Measurements from ENCODE around the gene RHPN2. TPM values are rescaled to one million over a fixed set of nuclear protein-coding genes. Genes with fewer than 3 reads are reported as not detected.
"Not testable (repeated sequence)": the region's sequence is repeated elsewhere in the genome, so short reads cannot be mapped to it uniquely, and the experiment has no call there.

The RHPN2 gene
- total and polyA plus RNA-seq, 4 experiments from 2014 or later: 0.14 to 0.22 (median 0.20) TPM; not detected in 1

GRCh38 chr19:33026602-33027001, 38.1 kb downstream of the RHPN2 start:
- CTCF ChIA-PET (ENCODE audit: partially characterized antibody): interaction anchor here (0.7 kb wide), 1 partner anchor 51 kb away, joined by 3 read pairs; no protein-coding TSS in a partner anchor
- H3K27ac Mint-ChIP-seq: not testable (repeated sequence)

GRCh38 chr19:33025468-33026238, 39.0 kb downstream of the RHPN2 start:
- H3K4me1 ChIP-seq (ENCODE audit: insufficient read depth, low read length); H3K4me1 Mint-ChIP-seq; H3K27me3 ChIP-seq (ENCODE audit: insufficient read depth, low read length); H3K27ac Mint-ChIP-seq; intact Hi-C loops (cut with micrococcal nuclease); H3K27me3 Mint-ChIP-seq; H3K36me3 ChIP-seq (ENCODE audit: insufficient read depth, low read length); H3K4me3 ChIP-seq (ENCODE audit: low read length in 2 of 2); H3K27ac ChIP-seq (ENCODE audit: low read depth, low read length); POLR2A ChIA-PET (ENCODE audit: partially characterized antibody); H3K36me3 Mint-ChIP-seq; H3K4me3 Mint-ChIP-seq; DNase-seq; H3K9me3 ChIP-seq (ENCODE audit: control insufficient read depth in 1 of 2, low read length in 2 of 2): not testable (repeated sequence)
- H3K9me3 Mint-ChIP-seq: peaks cover 0 to 28% (median 11%) of the 10 kb centered on the region in 8 donors
- CTCF ChIA-PET (ENCODE audit: partially characterized antibody): interaction anchor here (0.7 kb wide), 1 partner anchor 50 kb away, joined by 3 read pairs; no protein-coding TSS in a partner anchor

More at GRCh38 chr19:33026602-33027001, 38.1 kb downstream of the RHPN2 start:
- peaks cover 0 to 30% (median 11%) of the 10 kb centered on the region in 8 donors for H3K9me3 Mint-ChIP-seq
- H3K4me3 ChIP-seq (ENCODE audit: low read length in 2 of 2); DNase-seq; H3K4me3 Mint-ChIP-seq; intact Hi-C loops (cut with micrococcal nuclease); H3K27me3 ChIP-seq (ENCODE audit: insufficient read depth, low read length); H3K27ac ChIP-seq (ENCODE audit: low read depth, low read length); H3K4me1 Mint-ChIP-seq; H3K36me3 ChIP-seq (ENCODE audit: insufficient read depth, low read length); H3K4me1 ChIP-seq (ENCODE audit: insufficient read depth, low read length); POLR2A ChIA-PET (ENCODE audit: partially characterized antibody); H3K9me3 ChIP-seq (ENCODE audit: control insufficient read depth in 1 of 2, low read length in 2 of 2); H3K36me3 Mint-ChIP-seq; H3K27me3 Mint-ChIP-seq: not testable (repeated sequence)

- Mint-ChIP-seq H3K36me3 (peaks cover 0 to 3% of the 10 kb centered on the region in 2 donors), H3K27me3 (peaks cover 0 to 2% of the 10 kb centered on the region in 2 donors), H3K9me3 (peaks cover 0 to 24% (median 9%) of the 10 kb centered on the region in 8 donors), H3K4me3 (no peak overlapping the region), H3K27ac (no peak overlapping the region), H3K4me1 (no peaks in the 10 kb centered on the region)
- POLR2A ChIA-PET (ENCODE audit: partially characterized antibody): no interaction called here
- H3K9me3 ChIP-seq (ENCODE audit: control insufficient read depth in 1 of 2, low read length in 2 of 2): no peaks in the 10 kb centered on the region
- no peaks in the 10 kb centered on the region for H3K4me1 ChIP-seq (ENCODE audit: insufficient read depth, low read length)
- DNase-seq: no peak
- H3K4me3 ChIP-seq (ENCODE audit: low read length in 2 of 2): no peak overlapping the region
- intact Hi-C loops (cut with micrococcal nuclease): no loop called here
- CTCF ChIA-PET (ENCODE audit: partially characterized antibody): no interaction called here
- H3K27ac ChIP-seq (ENCODE audit: low read depth, low read length): no peak overlapping the region
- no peaks in the 10 kb centered on the region for H3K27me3 ChIP-seq (ENCODE audit: insufficient read depth, low read length)
- H3K36me3 ChIP-seq (ENCODE audit: insufficient read depth, low read length): no peaks in the 10 kb centered on the region
Observed at GRCh38 chr19:33024398-33024797, 40.3 kb downstream of the RHPN2 start.

- H3K9me3 Mint-ChIP-seq: peaks cover 0 to 8% (median under 1%) of the 10 kb centered on the region in 8 donors
- no peaks in the 10 kb centered on the region for H3K4me1 Mint-ChIP-seq
- no peak for DNase-seq
- CTCF ChIA-PET (ENCODE audit: partially characterized antibody): no interaction called here
- no peaks in the 10 kb centered on the region for H3K36me3 Mint-ChIP-seq
- Histone ChIP-seq H3K27me3 (ENCODE audit: insufficient read depth, low read length) (no peaks in the 10 kb centered on the region), H3K36me3 (ENCODE audit: insufficient read depth, low read length) (no peaks in the 10 kb centered on the region), H3K4me1 (ENCODE audit: insufficient read depth, low read length) (no peaks in the 10 kb centered on the region), H3K27ac (ENCODE audit: low read depth, low read length) (no peak overlapping the region), H3K4me3 (ENCODE audit: low read length in 2 of 2) (no peak overlapping the region), H3K9me3 (ENCODE audit: control insufficient read depth in 1 of 2, low read length in 2 of 2) (no peaks in the 10 kb centered on the region)
- POLR2A ChIA-PET (ENCODE audit: partially characterized antibody): no interaction called here
- peaks cover 0 to 2% of the 10 kb centered on the region in 2 donors for H3K27me3 Mint-ChIP-seq
- H3K4me3 Mint-ChIP-seq: no peak overlapping the region
- intact Hi-C loops (cut with micrococcal nuclease): no loop called here
- H3K27ac Mint-ChIP-seq: no peak overlapping the region
Observed at GRCh38 chr19:33022472-33023116, 42.1 kb downstream of the RHPN2 start.

GRCh38 chr19:33010891-33011290, 53.8 kb downstream of the RHPN2 start:
- intact Hi-C loops (cut with micrococcal nuclease); H3K4me1 Mint-ChIP-seq; CTCF ChIA-PET (ENCODE audit: partially characterized antibody); H3K9me3 Mint-ChIP-seq; DNase-seq; POLR2A ChIA-PET (ENCODE audit: partially characterized antibody); H3K4me1 ChIP-seq (ENCODE audit: insufficient read depth, low read length); H3K27ac ChIP-seq (ENCODE audit: low read depth, low read length); H3K27me3 ChIP-seq (ENCODE audit: insufficient read depth, low read length); H3K4me3 ChIP-seq (ENCODE audit: low read length in 2 of 2); H3K36me3 Mint-ChIP-seq; H3K36me3 ChIP-seq (ENCODE audit: insufficient read depth, low read length); H3K27me3 Mint-ChIP-seq; H3K27ac Mint-ChIP-seq; H3K9me3 ChIP-seq (ENCODE audit: control insufficient read depth in 1 of 2, low read length in 2 of 2); H3K4me3 Mint-ChIP-seq: not testable (repeated sequence)

GRCh38 chr19:33008738-33009137, 56.0 kb downstream of the RHPN2 start:
- H3K36me3 Mint-ChIP-seq: no peaks in the 10 kb centered on the region
- no peaks in the 10 kb centered on the region for H3K36me3 ChIP-seq (ENCODE audit: insufficient read depth, low read length)
- no peaks in the 10 kb centered on the region for H3K27me3 ChIP-seq (ENCODE audit: insufficient read depth, low read length)
- no peaks in the 10 kb centered on the region for H3K9me3 Mint-ChIP-seq
- intact Hi-C loops (cut with micrococcal nuclease): no loop called here
- no peaks in the 10 kb centered on the region for H3K4me1 ChIP-seq (ENCODE audit: insufficient read depth, low read length)
- ChIA-PET CTCF (ENCODE audit: partially characterized antibody) (no interaction called here), POLR2A (ENCODE audit: partially characterized antibody) (no interaction called here)
- peaks cover 0 to 1% of the 10 kb centered on the region in 2 donors for H3K27me3 Mint-ChIP-seq
- no peaks in the 10 kb centered on the region for H3K9me3 ChIP-seq (ENCODE audit: control insufficient read depth in 1 of 2, low read length in 2 of 2)
- H3K4me1 Mint-ChIP-seq: no peaks in the 10 kb centered on the region
- DNase-seq: no peak
- H3K27ac Mint-ChIP-seq: no peak overlapping the region
- no peak overlapping the region for H3K4me3 ChIP-seq (ENCODE audit: low read length in 2 of 2)
- H3K4me3 Mint-ChIP-seq: no peak overlapping the region
- H3K27ac ChIP-seq (ENCODE audit: low read depth, low read length): no peak overlapping the region

- ChIA-PET POLR2A (ENCODE audit: partially characterized antibody) (no interaction called here), CTCF (ENCODE audit: partially characterized antibody) (no interaction called here)
- no peaks in the 10 kb centered on the region for H3K27me3 ChIP-seq (ENCODE audit: insufficient read depth, low read length)
- Mint-ChIP-seq H3K4me1 (peaks cover 4 to 5% (median 5%) of the 10 kb centered on the region in 4 donors), H3K27me3 (no peaks in the 10 kb centered on the region), H3K4me3 (no peak overlapping the region), H3K36me3 (no peaks in the 10 kb centered on the region), H3K9me3 (no peaks in the 10 kb centered on the region), H3K27ac (no peak overlapping the region)
- H3K36me3 ChIP-seq (ENCODE audit: insufficient read depth, low read length): no peaks in the 10 kb centered on the region
- H3K4me3 ChIP-seq (ENCODE audit: low read length in 2 of 2): no peak overlapping the region
- DNase-seq: no peak
- H3K27ac ChIP-seq (ENCODE audit: low read depth, low read length): no peak overlapping the region
- H3K4me1 ChIP-seq (ENCODE audit: insufficient read depth, low read length): peaks cover 7% of the 10 kb centered on the region
- intact Hi-C loops (cut with micrococcal nuclease): no loop called here
- no peaks in the 10 kb centered on the region for H3K9me3 ChIP-seq (ENCODE audit: control insufficient read depth in 1 of 2, low read length in 2 of 2)
Observed at GRCh38 chr19:33005440-33005839, 59.2 kb downstream of the RHPN2 start.

Data from CD4-positive, alpha-beta memory T cell (primary cell).